ENCODE measurements around the gene TMEM52. TPM values are rescaled to one million over a fixed set of nuclear protein-coding genes. Genes with fewer than 3 reads are reported as not detected.
A peak's percentile ranks its signal among the peaks of the same experiment; 100 is the strongest.

TMEM52 gene
- polyA plus RNA-seq, 2 of the 4 experiments (the other 2 are of a cell fraction) = 0.36 to 0.41 TPM

GRCh38 chr1:1926346-1926811 lies 7.3 kb upstream of the TMEM52 start:
- FAIRE-seq = no peak
- no peaks in the 10 kb centered on the region for H3K9me3 ChIP-seq
- TF ChIP-seq ESRRA (IDR thresholded peaks at IDR 0.05; ENCODE audit: borderline replicate concordance, low read length) (no peak), EHF (CRISPR knock-in tag; IDR thresholded peaks at IDR 0.05) (no peak), HEYL (CRISPR knock-in tag; IDR thresholded peaks at IDR 0.05) (no peak), HMGXB4 (CRISPR knock-in tag; IDR thresholded peaks at IDR 0.05; ENCODE audit: borderline replicate concordance) (no peak), NFE2L2 (conservative IDR thresholded peaks at IDR 0.05; ENCODE audit: low read length) (no peak), RAD21 (conservative IDR thresholded peaks at IDR 0.05 in 1 of 2, IDR thresholded peaks at IDR 0.05 in 1 of 2) (no peak), JUNB (IDR thresholded peaks at IDR 0.05) (no peak), BHLHE40 (IDR thresholded peaks at IDR 0.05; ENCODE audit: low read depth, low read length) (no peak)
- POLR2A ChIA-PET = no interaction called here
- CTCF ChIA-PET = interaction anchor here (1.2 kb wide), 1 partner anchor 118 kb away, joined by 3 read pairs; no protein-coding TSS in a partner anchor
- no peak overlapping the region for H3K27ac ChIP-seq
- 36% methylated on average over 16 of the region's 26 CpGs for WGBS (ENCODE audit: missing lambda C conversion rate)
- no peak overlapping the region for H3K4me3 ChIP-seq
- H3K4me1 ChIP-seq = no peaks in the 10 kb centered on the region
- no peak overlapping the region for H3K4me2 ChIP-seq
- no peak for DNase-seq (ENCODE audit: low read depth in 1 of 2, low spot score in 1 of 2)
- ATAC-seq = no peak

DNA sequence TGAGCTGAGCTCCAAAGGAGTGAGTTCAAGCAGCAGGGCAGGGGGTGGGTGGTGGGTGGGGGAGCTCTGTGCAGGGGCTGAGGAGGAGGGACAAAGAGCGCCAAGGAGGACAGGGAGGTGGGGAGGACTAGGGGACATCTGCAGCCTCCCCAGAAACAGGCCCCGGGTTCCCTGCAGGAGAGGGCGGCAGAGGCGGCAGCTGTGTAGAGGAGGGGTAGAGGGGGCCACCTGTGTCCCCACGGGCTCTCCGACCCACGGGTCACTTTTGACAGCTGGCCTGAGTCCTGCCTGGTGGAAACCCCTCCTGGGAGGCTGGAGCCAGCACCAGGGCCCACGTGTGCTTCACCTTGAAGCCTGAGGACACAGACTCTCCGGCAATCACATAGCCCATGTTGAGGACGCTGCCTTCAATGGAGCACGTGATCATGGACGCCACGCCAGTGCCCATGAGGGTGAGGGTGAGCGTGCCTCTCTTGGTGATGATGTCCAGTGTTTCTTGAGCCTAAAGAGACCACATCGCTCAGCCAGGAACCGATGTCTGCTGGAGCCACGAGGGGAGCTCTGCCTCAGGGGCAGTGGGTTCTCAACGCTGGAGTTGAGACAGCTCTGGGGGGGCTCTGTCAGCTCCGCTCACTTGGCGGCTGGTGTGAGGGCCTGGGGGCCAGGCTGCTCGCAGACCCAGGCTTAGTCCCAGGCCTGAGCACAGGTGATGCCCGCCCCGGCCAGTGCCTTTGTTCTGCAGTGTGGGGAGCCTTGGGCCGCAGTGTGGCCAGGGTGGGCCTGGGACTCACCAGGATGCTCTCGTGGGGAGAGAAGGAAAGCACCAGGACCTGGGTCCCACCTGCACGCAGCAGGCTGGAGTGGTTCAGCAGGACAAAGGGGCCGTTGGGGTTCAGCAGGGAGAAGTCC lies 6.6 kb upstream of the TMEM52 start:
- no peak for TF ChIP-seq MAFK (IDR thresholded peaks at IDR 0.05; ENCODE audit: partially characterized antibody)
- TF ChIP-seq, protein P1, sequence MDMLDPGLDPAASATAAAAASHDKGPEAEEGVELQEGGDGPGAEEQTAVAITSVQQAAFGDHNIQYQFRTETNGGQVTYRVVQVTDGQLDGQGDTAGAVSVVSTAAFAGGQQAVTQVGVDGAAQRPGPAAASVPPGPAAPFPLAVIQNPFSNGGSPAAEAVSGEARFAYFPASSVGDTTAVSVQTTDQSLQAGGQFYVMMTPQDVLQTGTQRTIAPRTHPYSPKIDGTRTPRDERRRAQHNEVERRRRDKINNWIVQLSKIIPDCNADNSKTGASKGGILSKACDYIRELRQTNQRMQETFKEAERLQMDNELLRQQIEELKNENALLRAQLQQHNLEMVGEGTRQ (IDR thresholded peaks at IDR 0.05) = peak; percentile 13; the same call in 1 of the 2 replicates
- ATAC-seq (peak in 1 of 2 experiments; percentile 12; a peak in 1 of 6 replicates), FAIRE-seq (no peak), DNase-seq (ENCODE audit: low read depth in 1 of 2, low spot score in 1 of 2) (no peak)
- H3K4me3 ChIP-seq = no peak overlapping the region
- CTCF ChIA-PET = no interaction called here
- WGBS (ENCODE audit: missing lambda C conversion rate) = 65% methylated on average over 14 of the region's 27 CpGs
- no peaks in the 10 kb centered on the region for H3K9me3 ChIP-seq
- H3K4me2 ChIP-seq = no peak overlapping the region
- H3K27ac ChIP-seq = no peak overlapping the region
- no peaks in the 10 kb centered on the region for H3K4me1 ChIP-seq
- POLR2A ChIA-PET = interaction anchor here (0.6 kb wide), 1 partner anchor 117 kb away, joined by 3 read pairs; no protein-coding TSS in a partner anchor

GRCh38 chr1:1924849-1925248 lies 5.8 kb upstream of the TMEM52 start:
- DNase-seq (ENCODE audit: low read depth in 1 of 2, low spot score in 1 of 2) (no peak), FAIRE-seq (no peak), ATAC-seq (no peak)
- 85% methylated on average over 9 of the region's 21 CpGs for WGBS (ENCODE audit: missing lambda C conversion rate)
- CTCF ChIA-PET = interaction anchor here (1.7 kb wide), 1 partner anchor 120 kb away, joined by 4 read pairs; no protein-coding TSS in a partner anchor
- Histone ChIP-seq H3K4me1 (peaks cover 2% of the 10 kb centered on the region), H3K9me3 (no peaks in the 10 kb centered on the region), H3K4me2 (no peak overlapping the region), H3K4me3 (no peak overlapping the region), H3K27ac (no peak overlapping the region)
- POLR2A ChIA-PET = no interaction called here
- TF ChIP-seq ZC3H11A (IDR thresholded peaks at IDR 0.05) (no peak), ZFP36 (IDR thresholded peaks at IDR 0.05; ENCODE audit: borderline replicate concordance, partially characterized antibody) (no peak), MAX (IDR thresholded peaks at IDR 0.05) (no peak), EHMT2 (IDR thresholded peaks at IDR 0.05; ENCODE audit: low read depth) (no peak), SMC3 (IDR thresholded peaks at IDR 0.05) (no peak), ATOH8 (CRISPR knock-in tag; IDR thresholded peaks at IDR 0.05; ENCODE audit: low read depth) (no peak), RARB (CRISPR knock-in tag; IDR thresholded peaks at IDR 0.05) (no peak), EP300 (IDR thresholded peaks at IDR 0.05) (no peak), JUNB (IDR thresholded peaks at IDR 0.05) (no peak), TFCP2L1 (CRISPR knock-in tag; IDR thresholded peaks at IDR 0.05) (no peak), RCOR1 (IDR thresholded peaks at IDR 0.05; ENCODE audit: low read depth, low read length) (no peak), RNF2 (IDR thresholded peaks at IDR 0.05; ENCODE audit: borderline replicate concordance, low read depth) (no peak), KDM1A (IDR thresholded peaks at IDR 0.05; ENCODE audit: low read depth) (no peak), POLR2AphosphoS2 (conservative IDR thresholded peaks at IDR 0.05; ENCODE audit: low read length) (no peak), BCL3 (IDR thresholded peaks at IDR 0.05) (no peak), ESRRA (IDR thresholded peaks at IDR 0.05; ENCODE audit: borderline replicate concordance, low read length) (no peak), HOXA7 (CRISPR knock-in tag; IDR thresholded peaks at IDR 0.05) (no peak)
- TF ChIP-seq, protein P2, sequence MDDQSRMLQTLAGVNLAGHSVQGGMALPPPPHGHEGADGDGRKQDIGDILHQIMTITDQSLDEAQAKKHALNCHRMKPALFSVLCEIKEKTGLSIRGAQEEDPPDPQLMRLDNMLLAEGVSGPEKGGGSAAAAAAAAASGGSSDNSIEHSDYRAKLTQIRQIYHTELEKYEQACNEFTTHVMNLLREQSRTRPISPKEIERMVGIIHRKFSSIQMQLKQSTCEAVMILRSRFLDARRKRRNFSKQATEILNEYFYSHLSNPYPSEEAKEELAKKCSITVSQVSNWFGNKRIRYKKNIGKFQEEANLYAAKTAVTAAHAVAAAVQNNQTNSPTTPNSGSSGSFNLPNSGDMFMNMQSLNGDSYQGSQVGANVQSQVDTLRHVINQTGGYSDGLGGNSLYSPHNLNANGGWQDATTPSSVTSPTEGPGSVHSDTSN (IDR thresholded peaks at IDR 0.05) = no peak
